Measurements from ENCODE around the gene NR6A1.
A peak's percentile ranks its signal among the peaks of the same experiment; 100 is the strongest.

NR6A1 gene

DNA sequence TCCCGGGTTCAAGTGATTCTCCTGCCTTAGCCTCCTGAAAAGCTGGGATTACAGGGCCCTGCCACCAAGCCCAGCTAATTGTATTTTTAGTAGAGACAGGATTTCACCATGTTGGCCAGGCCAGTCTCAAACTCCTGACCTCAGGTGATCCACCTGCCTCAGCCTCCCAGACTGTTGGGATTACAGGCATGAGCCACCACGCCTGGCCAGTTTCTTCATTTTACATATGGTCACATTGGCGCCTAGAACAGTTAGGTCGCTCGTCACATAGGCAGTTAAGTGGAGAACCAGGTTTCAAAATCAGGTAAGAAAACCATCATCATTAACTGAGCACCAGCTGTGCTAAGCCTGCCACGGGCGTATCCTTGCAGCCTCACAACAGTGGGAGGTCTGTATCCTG lies 41.9 kb upstream of the NR6A1 start:
- ChIA-PET POLR2A (interaction anchor here (0.6 to 3.2 kb wide), 6 partner anchors 10 to 43 kb away, joined by 3 to 13 read pairs (median 8); no protein-coding TSS in a partner anchor), CTCF (interaction anchor here (0.6 to 10.0 kb wide), 6 partner anchors 10 to 41 kb away, joined by 3 to 97 read pairs (median 7); partner anchors contain the start of genes NR6A1, OLFML2A and WDR38)
- 0 out of 2 replicates have a peak, but pooled peaks cover 3% of the 10 kb centered on the region for H3K4me1 ChIP-seq (ENCODE audit: control insufficient read depth, insufficient read depth, low read length)
- H3K4me3 ChIP-seq (ENCODE audit: low read depth, low read length): no peak overlapping the region
- H3K27ac ChIP-seq (ENCODE audit: extremely low read depth, low read depth, low read length): no peak overlapping the region; the same call in 1 of the 2 replicates
- TF ChIP-seq, protein P1, sequence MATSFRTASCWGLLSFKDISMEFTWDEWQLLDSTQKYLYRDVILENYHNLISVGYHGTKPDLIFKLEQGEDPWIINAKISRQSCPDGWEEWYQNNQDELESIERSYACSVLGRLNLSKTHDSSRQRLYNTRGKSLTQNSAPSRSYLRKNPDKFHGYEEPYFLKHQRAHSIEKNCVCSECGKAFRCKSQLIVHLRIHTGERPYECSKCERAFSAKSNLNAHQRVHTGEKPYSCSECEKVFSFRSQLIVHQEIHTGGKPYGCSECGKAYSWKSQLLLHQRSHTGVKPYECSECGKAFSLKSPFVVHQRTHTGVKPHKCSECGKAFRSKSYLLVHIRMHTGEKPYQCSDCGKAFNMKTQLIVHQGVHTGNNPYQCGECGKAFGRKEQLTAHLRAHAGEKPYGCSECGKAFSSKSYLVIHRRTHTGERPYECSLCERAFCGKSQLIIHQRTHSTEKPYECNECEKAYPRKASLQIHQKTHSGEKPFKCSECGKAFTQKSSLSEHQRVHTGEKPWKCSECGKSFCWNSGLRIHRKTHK (tag by site-specific recombination; IDR thresholded peaks at IDR 0.05): no peak
- peak; percentile 51 for TF ChIP-seq ZIC2 (tag by site-specific recombination; IDR thresholded peaks at IDR 0.05)
- H3K9me3 ChIP-seq (ENCODE audit: control insufficient read depth, insufficient read depth, low read depth, low read length): no peaks in the 10 kb centered on the region
- no peaks in the 10 kb centered on the region for H3K36me3 ChIP-seq (ENCODE audit: control insufficient read depth in 2 of 2, insufficient read depth in 1 of 2, low read length in 2 of 2)

DNA sequence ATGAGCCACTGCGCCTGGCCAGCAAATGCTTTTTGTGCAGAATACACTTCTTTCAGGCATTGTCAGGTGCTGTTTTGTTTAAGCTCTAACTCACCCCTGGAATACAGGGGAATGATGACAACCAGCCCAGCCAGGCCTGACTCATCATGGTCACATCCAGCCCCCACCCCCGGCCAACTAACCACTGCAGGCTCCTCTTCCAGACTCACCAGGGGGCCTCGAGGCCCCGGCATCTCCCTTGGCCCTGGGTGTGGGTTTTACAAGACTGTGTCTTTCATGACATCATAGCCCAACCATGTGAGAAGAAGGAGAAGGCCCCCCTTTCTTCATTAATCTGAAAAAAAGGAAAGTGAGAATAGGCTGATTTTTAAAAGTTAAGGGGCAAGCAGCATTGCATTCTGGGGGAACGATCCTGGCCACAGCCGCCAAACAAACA lies 41.3 kb upstream of the NR6A1 start:
- Histone ChIP-seq H3K36me3 (ENCODE audit: control insufficient read depth in 2 of 2, insufficient read depth in 1 of 2, low read length in 2 of 2) (no peaks in the 10 kb centered on the region), H3K4me1 (ENCODE audit: control insufficient read depth, insufficient read depth, low read length) (0 out of 2 replicates have a peak, but pooled peaks cover 3% of the 10 kb centered on the region), H3K9me3 (ENCODE audit: control insufficient read depth, insufficient read depth, low read depth, low read length) (no peaks in the 10 kb centered on the region), H3K27ac (ENCODE audit: extremely low read depth, low read depth, low read length) (no peak overlapping the region; the same call in none of the 2 replicates), H3K4me3 (ENCODE audit: low read depth, low read length) (no peak overlapping the region)
- ChIA-PET CTCF (interaction anchor here (0.6 to 10.0 kb wide), 7 partner anchors 18 to 273 kb away, joined by 3 to 97 read pairs (median 3); partner anchors contain the start of genes NR6A1, OLFML2A and WDR38), POLR2A (interaction anchor here (0.6 to 3.2 kb wide), 8 partner anchors 17 to 57 kb away, joined by 3 to 13 read pairs (median 6); no protein-coding TSS in a partner anchor)
- TF ChIP-seq SP3 (tag by site-specific recombination; IDR thresholded peaks at IDR 0.05): no peak
- TF ChIP-seq, protein P2, sequence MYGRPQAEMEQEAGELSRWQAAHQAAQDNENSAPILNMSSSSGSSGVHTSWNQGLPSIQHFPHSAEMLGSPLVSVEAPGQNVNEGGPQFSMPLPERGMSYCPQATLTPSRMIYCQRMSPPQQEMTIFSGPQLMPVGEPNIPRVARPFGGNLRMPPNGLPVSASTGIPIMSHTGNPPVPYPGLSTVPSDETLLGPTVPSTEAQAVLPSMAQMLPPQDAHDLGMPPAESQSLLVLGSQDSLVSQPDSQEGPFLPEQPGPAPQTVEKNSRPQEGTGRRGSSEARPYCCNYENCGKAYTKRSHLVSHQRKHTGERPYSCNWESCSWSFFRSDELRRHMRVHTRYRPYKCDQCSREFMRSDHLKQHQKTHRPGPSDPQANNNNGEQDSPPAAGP (tag by site-specific recombination; IDR thresholded peaks at IDR 0.05): 0 out of 2 replicates have a peak, but pooled peaks have one; percentile 23
- TF ChIP-seq ZNF184 (tag by site-specific recombination; IDR thresholded peaks at IDR 0.05): 0 out of 2 replicates have a peak, but pooled peaks have one; percentile 29
- no peak for TF ChIP-seq ZNF501 (tag by site-specific recombination; IDR thresholded peaks at IDR 0.05)
- 0 out of 2 replicates have a peak, but pooled peaks have one; percentile 43 for TF ChIP-seq ZBTB48 (tag by site-specific recombination; IDR thresholded peaks at IDR 0.05)
- no peak for TF ChIP-seq ZNF169 (tag by site-specific recombination; IDR thresholded peaks at IDR 0.05)
- no peak for TF ChIP-seq ZNF555 (tag by site-specific recombination; conservative IDR thresholded peaks at IDR 0.05)
- TF ChIP-seq HOXD13 (CRISPR knock-in tag; IDR thresholded peaks at IDR 0.05; ENCODE audit: borderline replicate concordance): 0 out of 2 replicates have a peak, but pooled peaks have one; percentile 48
- TF ChIP-seq ZBTB7A (tag by site-specific recombination; IDR thresholded peaks at IDR 0.05; ENCODE audit: low read depth): no peak
- TF ChIP-seq BCL11B (tag by site-specific recombination; IDR thresholded peaks at IDR 0.05; ENCODE audit: low read depth): no peak
- peak; percentile 31; the same call in 1 of the 2 replicates for TF ChIP-seq ZFHX2 (tag by site-specific recombination; conservative IDR thresholded peaks at IDR 0.05)
- TF ChIP-seq ZNF596 (tag by site-specific recombination; IDR thresholded peaks at IDR 0.05): no peak
- TF ChIP-seq ZNF76 (tag by site-specific recombination; IDR thresholded peaks at IDR 0.05; ENCODE audit: borderline replicate concordance, low read depth): peak; percentile 59; the same call in 1 of the 2 replicates
- TF ChIP-seq ZEB2 (tag by site-specific recombination; IDR thresholded peaks at IDR 0.05): peak; percentile 56
- TF ChIP-seq WT1 (tag by site-specific recombination; IDR thresholded peaks at IDR 0.05): peak; percentile 52; the same call in 1 of the 2 replicates
- TF ChIP-seq PRDM1 (tag by site-specific recombination; IDR thresholded peaks at IDR 0.05): peak; percentile 47; the same call in 1 of the 2 replicates
- TF ChIP-seq ZNF677 (tag by site-specific recombination; IDR thresholded peaks at IDR 0.05): no peak
- TF ChIP-seq ZXDB (tag by site-specific recombination; IDR thresholded peaks at IDR 0.05): 0 out of 2 replicates have a peak, but pooled peaks have one; percentile 47
- no peak for TF ChIP-seq ZNF223 (tag by site-specific recombination; IDR thresholded peaks at IDR 0.05)
- no peak for TF ChIP-seq ZNF610 (tag by site-specific recombination; IDR thresholded peaks at IDR 0.05; ENCODE audit: borderline replicate concordance)
- peak; percentile 92 for TF ChIP-seq ZNF629 (tag by site-specific recombination; IDR thresholded peaks at IDR 0.05)
- peak; percentile 58; the same call in 1 of the 2 replicates for TF ChIP-seq ZNF423 (tag by site-specific recombination; IDR thresholded peaks at IDR 0.05)
- TF ChIP-seq, protein P3, sequence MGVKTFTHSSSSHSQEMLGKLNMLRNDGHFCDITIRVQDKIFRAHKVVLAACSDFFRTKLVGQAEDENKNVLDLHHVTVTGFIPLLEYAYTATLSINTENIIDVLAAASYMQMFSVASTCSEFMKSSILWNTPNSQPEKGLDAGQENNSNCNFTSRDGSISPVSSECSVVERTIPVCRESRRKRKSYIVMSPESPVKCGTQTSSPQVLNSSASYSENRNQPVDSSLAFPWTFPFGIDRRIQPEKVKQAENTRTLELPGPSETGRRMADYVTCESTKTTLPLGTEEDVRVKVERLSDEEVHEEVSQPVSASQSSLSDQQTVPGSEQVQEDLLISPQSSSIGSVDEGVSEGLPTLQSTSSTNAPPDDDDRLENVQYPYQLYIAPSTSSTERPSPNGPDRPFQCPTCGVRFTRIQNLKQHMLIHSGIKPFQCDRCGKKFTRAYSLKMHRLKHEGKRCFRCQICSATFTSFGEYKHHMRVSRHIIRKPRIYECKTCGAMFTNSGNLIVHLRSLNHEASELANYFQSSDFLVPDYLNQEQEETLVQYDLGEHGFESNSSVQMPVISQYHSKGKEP (tag by site-specific recombination; IDR thresholded peaks at IDR 0.05): no peak
- no peak for TF ChIP-seq ZNF350 (tag by site-specific recombination; IDR thresholded peaks at IDR 0.05)
- 0 out of 2 replicates have a peak, but pooled peaks have one; percentile 40 for TF ChIP-seq ZNF24 (tag by site-specific recombination; IDR thresholded peaks at IDR 0.05)
- TF ChIP-seq ZNF660 (tag by site-specific recombination; IDR thresholded peaks at IDR 0.05): peak; percentile 78
- no peak for TF ChIP-seq ZNF155 (tag by site-specific recombination; IDR thresholded peaks at IDR 0.05)
- TF ChIP-seq, protein P4, sequence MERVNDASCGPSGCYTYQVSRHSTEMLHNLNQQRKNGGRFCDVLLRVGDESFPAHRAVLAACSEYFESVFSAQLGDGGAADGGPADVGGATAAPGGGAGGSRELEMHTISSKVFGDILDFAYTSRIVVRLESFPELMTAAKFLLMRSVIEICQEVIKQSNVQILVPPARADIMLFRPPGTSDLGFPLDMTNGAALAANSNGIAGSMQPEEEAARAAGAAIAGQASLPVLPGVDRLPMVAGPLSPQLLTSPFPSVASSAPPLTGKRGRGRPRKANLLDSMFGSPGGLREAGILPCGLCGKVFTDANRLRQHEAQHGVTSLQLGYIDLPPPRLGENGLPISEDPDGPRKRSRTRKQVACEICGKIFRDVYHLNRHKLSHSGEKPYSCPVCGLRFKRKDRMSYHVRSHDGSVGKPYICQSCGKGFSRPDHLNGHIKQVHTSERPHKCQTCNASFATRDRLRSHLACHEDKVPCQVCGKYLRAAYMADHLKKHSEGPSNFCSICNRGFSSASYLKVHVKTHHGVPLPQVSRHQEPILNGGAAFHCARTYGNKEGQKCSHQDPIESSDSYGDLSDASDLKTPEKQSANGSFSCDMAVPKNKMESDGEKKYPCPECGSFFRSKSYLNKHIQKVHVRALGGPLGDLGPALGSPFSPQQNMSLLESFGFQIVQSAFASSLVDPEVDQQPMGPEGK (tag by site-specific recombination; IDR thresholded peaks at IDR 0.05): peak; percentile 87

Measured in HEK293 (cell line).